DOHH2 (cell line): ENCODE data around the gene CD74.

Experiments used
- H3F3A ChIP-seq: fragments of 200-600 bp; sonication (generic), shearing (Covaris generic); 2 replicates; pipeline ENCODE4 v1.6.0; 2016; ENCODE audit warnings: antibody characterized with exemption, mild to moderate bottlenecking; ENCODE audit not compliant: control insufficient read depth, insufficient read depth
- H3K27ac ChIP-seq: fragments of 200-600 bp; sonication (generic); 2 replicates; pipeline ENCODE4 v1.5.1; 2014; ENCODE audit warnings: low read depth, mild to moderate bottlenecking, low read length, moderate library complexity
- H3K27me3 ChIP-seq: fragments of 200-600 bp; sonication (generic); 2 replicates; pipeline ENCODE4 v1.6.1; 2014; ENCODE audit warnings: mild to moderate bottlenecking, low read length, mixed read lengths; ENCODE audit not compliant: control insufficient read depth
- H3K36me3 ChIP-seq: fragments of 200-600 bp; sonication (generic); 2 replicates; pipeline ENCODE4 v1.6.1; 2014; ENCODE audit warnings: mild to moderate bottlenecking, low read length, moderate library complexity, mixed read lengths; ENCODE audit not compliant: control insufficient read depth
- H3K4me1 ChIP-seq: fragments of 200-600 bp; sonication (generic); 2 replicates; pipeline ENCODE4 v1.6.1; 2014; ENCODE audit warnings: mild to moderate bottlenecking, low read length, mixed read lengths; ENCODE audit not compliant: control insufficient read depth
- H3K4me2 ChIP-seq: fragments of 200-600 bp; sonication (generic); 2 replicates; pipeline ENCODE4 v1.6.0; 2014; ENCODE audit warnings: mild to moderate bottlenecking, low read length, moderate library complexity
- H3K4me3 ChIP-seq: fragments of 200-600 bp; sonication (generic); 2 replicates; pipeline ENCODE4 v1.5.1; 2014; ENCODE audit warnings: mild to moderate bottlenecking, low read length, mixed read lengths
- H3K79me2 ChIP-seq: fragments of 200-600 bp; sonication (generic); 2 replicates; pipeline ENCODE4 v1.6.1; 2014; ENCODE audit warnings: mild to moderate bottlenecking, low read length, mixed read lengths; ENCODE audit not compliant: control insufficient read depth
- H3K9me2 ChIP-seq: fragments of 200-600 bp; sonication (generic); replicated peaks from 2 replicates; pipeline ENCODE4 v1.6.1; 2014; ENCODE audit warnings: mild to moderate bottlenecking, low read length, mixed read lengths; ENCODE audit not compliant: control insufficient read depth
- H3K9me3 ChIP-seq: fragments of 200-600 bp; sonication (generic); 2 replicates; pipeline ENCODE4 v1.6.1; 2014; ENCODE audit warnings: antibody characterized with exemption, low read length, mixed read lengths; ENCODE audit not compliant: control insufficient read depth, insufficient read depth
- H4K20me1 ChIP-seq: fragments of 200-600 bp; sonication (generic); 2 replicates; pipeline ENCODE4 v1.6.0; 2014; ENCODE audit warnings: low read depth, mild to moderate bottlenecking, antibody characterized with exemption, low read length, moderate library complexity; ENCODE audit not compliant: control insufficient read depth, insufficient read depth
- EZH2phosphoT487 ChIP-seq: fragments of 200-600 bp; sonication (generic); IDR thresholded peaks from 2 replicates; pipeline ENCODE4 v1.6.1; 2017; ENCODE audit warnings: borderline replicate concordance, mild to moderate bottlenecking, antibody characterized with exemption, low read length, moderate library complexity, mixed read lengths
- TF ChIP-seq, protein P1 (sequence below): fragments of 200-600 bp; sonication (generic); IDR thresholded peaks from one replicate; pipeline ENCODE4 v1.5.1; 2014; ENCODE audit warnings: antibody characterized with exemption, mild to moderate bottlenecking, low read depth, low read length; ENCODE audit not compliant: poor library complexity, severe bottlenecking

The CD74 gene

DNA sequence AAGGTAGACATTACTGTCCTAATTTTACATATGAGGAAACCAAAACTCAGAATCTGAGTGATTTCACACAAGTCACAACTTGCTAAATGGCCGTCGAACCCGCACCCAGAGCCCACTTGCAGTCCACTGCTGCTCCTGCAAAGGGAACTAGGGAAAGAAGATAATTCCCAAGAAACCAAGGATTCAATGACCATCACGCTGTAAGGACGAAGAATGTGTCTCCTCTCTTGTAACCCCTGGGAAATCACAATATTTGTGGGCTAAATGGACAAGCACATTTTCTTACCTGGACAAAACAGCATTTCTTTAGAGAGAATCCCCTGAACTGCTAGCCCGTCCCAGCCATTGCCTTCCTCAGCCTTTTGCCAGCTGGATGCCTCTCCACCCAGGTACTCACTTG is 34.5 kb upstream of the CD74 start:
- Histone ChIP-seq H3K9me3 (no peaks in the 10 kb centered on the region), H3K9me2 (no peaks in the 10 kb centered on the region), H3K27me3 (no peaks in the 10 kb centered on the region), H3K27ac (peak overlapping the region; percentile 83), H3K4me2 (peak overlapping the region; percentile 92), H3F3A (peaks cover 64% of the 10 kb centered on the region), H3K4me1 (peaks cover 25% of the 10 kb centered on the region), H3K79me2 (peaks cover 35% of the 10 kb centered on the region), H4K20me1 (peaks cover 33% of the 10 kb centered on the region), H3K4me3 (peak overlapping the region; percentile 89), H3K36me3 (peaks cover 69% of the 10 kb centered on the region)
- TF ChIP-seq, protein P1, sequence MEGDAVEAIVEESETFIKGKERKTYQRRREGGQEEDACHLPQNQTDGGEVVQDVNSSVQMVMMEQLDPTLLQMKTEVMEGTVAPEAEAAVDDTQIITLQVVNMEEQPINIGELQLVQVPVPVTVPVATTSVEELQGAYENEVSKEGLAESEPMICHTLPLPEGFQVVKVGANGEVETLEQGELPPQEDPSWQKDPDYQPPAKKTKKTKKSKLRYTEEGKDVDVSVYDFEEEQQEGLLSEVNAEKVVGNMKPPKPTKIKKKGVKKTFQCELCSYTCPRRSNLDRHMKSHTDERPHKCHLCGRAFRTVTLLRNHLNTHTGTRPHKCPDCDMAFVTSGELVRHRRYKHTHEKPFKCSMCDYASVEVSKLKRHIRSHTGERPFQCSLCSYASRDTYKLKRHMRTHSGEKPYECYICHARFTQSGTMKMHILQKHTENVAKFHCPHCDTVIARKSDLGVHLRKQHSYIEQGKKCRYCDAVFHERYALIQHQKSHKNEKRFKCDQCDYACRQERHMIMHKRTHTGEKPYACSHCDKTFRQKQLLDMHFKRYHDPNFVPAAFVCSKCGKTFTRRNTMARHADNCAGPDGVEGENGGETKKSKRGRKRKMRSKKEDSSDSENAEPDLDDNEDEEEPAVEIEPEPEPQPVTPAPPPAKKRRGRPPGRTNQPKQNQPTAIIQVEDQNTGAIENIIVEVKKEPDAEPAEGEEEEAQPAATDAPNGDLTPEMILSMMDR: no peak
- TF ChIP-seq EZH2phosphoT487: no peak

DNA sequence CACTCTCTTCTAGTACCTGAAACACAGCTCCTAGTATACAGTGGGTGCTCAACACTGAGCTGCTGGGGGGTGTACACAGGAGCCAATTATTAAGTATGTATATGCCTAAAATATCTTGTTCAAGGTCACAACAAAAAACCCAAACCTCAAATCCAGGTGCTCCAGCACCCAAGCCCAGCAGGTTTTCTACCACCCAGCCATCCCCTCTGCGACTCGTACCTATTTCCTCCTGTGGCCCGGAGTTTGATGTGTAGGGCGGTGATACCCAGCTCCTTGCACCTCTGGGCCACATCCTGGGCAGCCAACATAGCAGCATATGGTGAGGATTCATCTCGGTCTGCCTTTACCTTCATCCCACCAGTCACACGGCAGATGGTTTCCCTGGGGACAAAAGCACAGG is 33.9 kb upstream of the CD74 start:
- Histone ChIP-seq H3F3A (peaks cover 70% of the 10 kb centered on the region), H3K9me2 (no peaks in the 10 kb centered on the region), H3K27ac (no peak overlapping the region), H3K4me3 (no peak overlapping the region), H3K4me2 (no peak overlapping the region), H3K36me3 (peaks cover 71% of the 10 kb centered on the region), H4K20me1 (peaks cover 33% of the 10 kb centered on the region), H3K9me3 (no peaks in the 10 kb centered on the region), H3K4me1 (peaks cover 25% of the 10 kb centered on the region), H3K79me2 (peaks cover 35% of the 10 kb centered on the region), H3K27me3 (no peaks in the 10 kb centered on the region)
- TF ChIP-seq EZH2phosphoT487: no peak
- TF ChIP-seq, protein P1: no peak

DNA sequence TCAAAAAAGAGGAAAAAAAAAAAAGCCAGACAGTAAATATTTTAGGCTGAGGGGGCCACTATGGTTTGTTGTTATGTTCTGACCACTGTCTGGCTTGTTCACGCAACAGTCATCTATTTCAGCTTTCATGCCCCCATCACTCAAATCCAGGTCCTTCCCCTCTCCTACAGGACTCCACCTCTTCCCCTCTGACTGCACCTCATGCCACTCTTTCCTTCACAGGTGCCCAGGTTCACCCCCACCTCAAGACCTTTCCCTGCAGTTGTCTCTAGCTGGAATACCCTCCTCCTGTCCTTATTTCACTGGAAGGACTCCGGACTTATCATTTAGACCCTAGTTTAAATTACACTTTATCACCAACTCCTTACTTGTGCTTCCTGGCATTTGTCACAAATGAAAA is 33.4 kb upstream of the CD74 start:
- Histone ChIP-seq H3K27me3 (no peaks in the 10 kb centered on the region), H3K4me1 (peaks cover 25% of the 10 kb centered on the region), H3K4me3 (no peak overlapping the region), H3K36me3 (peaks cover 71% of the 10 kb centered on the region), H3K9me3 (no peaks in the 10 kb centered on the region), H3K4me2 (no peak overlapping the region), H3K27ac (no peak overlapping the region), H4K20me1 (peaks cover 33% of the 10 kb centered on the region), H3F3A (peaks cover 74% of the 10 kb centered on the region), H3K9me2 (no peaks in the 10 kb centered on the region), H3K79me2 (peaks cover 35% of the 10 kb centered on the region)
- no peak for TF ChIP-seq EZH2phosphoT487

DNA sequence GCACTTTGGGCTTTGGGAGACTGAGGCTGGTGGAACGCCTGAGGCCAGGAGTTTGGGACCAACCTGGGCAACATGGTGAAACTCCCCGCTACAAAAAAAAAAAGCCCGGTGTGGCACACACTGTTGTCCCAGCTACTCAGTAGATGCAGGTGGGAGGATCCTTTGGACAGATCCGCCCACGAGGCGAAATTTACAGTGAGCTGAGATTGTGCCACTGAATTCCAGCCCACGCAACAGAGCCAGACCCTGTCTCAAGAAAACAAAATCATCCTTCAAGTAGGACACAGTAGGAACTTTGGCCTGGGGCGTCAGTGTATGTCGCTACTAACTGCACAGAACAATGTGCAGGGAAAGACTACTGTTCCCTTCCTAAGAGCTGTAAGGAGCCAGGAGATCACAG is 32.1 kb upstream of the CD74 start:
- no peak overlapping the region for H3K27ac ChIP-seq

More for the DNA sequence above, 32.1 kb upstream of the CD74 start:
- H3K4me1 ChIP-seq: peaks cover 20% of the 10 kb centered on the region
- H4K20me1 ChIP-seq: peaks cover 33% of the 10 kb centered on the region
- no peak overlapping the region for H3K4me2 ChIP-seq
- no peak overlapping the region for H3K4me3 ChIP-seq
- TF ChIP-seq, protein P1: no peak
- no peak for TF ChIP-seq EZH2phosphoT487
- H3K9me3 ChIP-seq: no peaks in the 10 kb centered on the region
- peaks cover 78% of the 10 kb centered on the region for H3F3A ChIP-seq
- H3K9me2 ChIP-seq: no peaks in the 10 kb centered on the region
- peaks cover 71% of the 10 kb centered on the region for H3K36me3 ChIP-seq
- peaks cover 35% of the 10 kb centered on the region for H3K79me2 ChIP-seq
- no peaks in the 10 kb centered on the region for H3K27me3 ChIP-seq
